Adrenal gland (tissue), 12 donors: ENCODE data around the gene TMEM167B. TPM values are rescaled to one million over a fixed set of nuclear protein-coding genes. Genes with fewer than 3 reads are reported as not detected.
A peak's percentile ranks its signal among the peaks of the same experiment; 100 is the strongest.

Source experiments
- DNase-seq, 7 donors: peaks; one replicate each; pipeline ENCODE4 v3.0.0-alpha.2; 2019 to 2020
- H3K27ac ChIP-seq, 5 donors: fragments of 200-600 bp; sonication (generic) in 4 of 5; 1 replicate in 3 of 5; 2 replicates in 2 of 5; pipeline versions ENCODE4 v1.5.1 to v1.8.0; 2016 to 2020; ENCODE audit warnings: mild to moderate bottlenecking in 1 of 5
- H3K27me3 ChIP-seq: fragments of 200-600 bp; 2 replicates; pipeline ENCODE4 v1.8.0; 2021
- H3K36me3 ChIP-seq, 2 donors: fragments of 200-600 bp; replicated peaks in 1 of 2; 1 replicate in 1 of 2; 2 replicates in 1 of 2; pipeline versions ENCODE4 v1.5.1 to v1.8.0; 2018 to 2022
- H3K4me1 ChIP-seq, 2 donors: fragments of 200-600 bp; replicated peaks in 1 of 2; 1 replicate in 1 of 2; 2 replicates in 1 of 2; pipeline versions ENCODE4 v1.5.1 to v1.8.0; 2018 to 2021
- H3K4me3 ChIP-seq, 4 donors: fragments of 200-600 bp; sonication (generic) in 3 of 4; one replicate each; pipeline ENCODE4 v1.5.1; 2016 to 2018
- H3K9me3 ChIP-seq, 3 donors: fragments of 200-600 bp; sonication (generic) in 1 of 3; replicated peaks in 1 of 3; 1 replicate in 2 of 3; 2 replicates in 1 of 3; pipeline versions ENCODE4 v1.5.1 to v1.8.0; 2016 to 2021
- CTCF ChIP-seq, 6 experiments: fragments of 450-650 bp in 4 of 6; fragments of 200-600 bp in 2 of 6; sonication (generic) in 1 of 6; IDR thresholded peaks; 1 replicate in 5 of 6; 2 replicates in 1 of 6; pipeline versions ENCODE4 v1.5.1 to v1.8.0; 2016 to 2021; ENCODE audit warnings: antibody characterized with exemption in 6 of 6, mild to moderate bottlenecking in 2 of 6, moderate library complexity in 1 of 6
- POLR2A ChIP-seq, 2 donors: fragments of 450-650 bp; IDR thresholded peaks; one replicate each; pipeline ENCODE4 v1.6.1; 2017; ENCODE audit warnings: antibody characterized with exemption in 2 of 2, mild to moderate bottlenecking in 2 of 2, moderate library complexity in 1 of 2
- WGBS, 4 donors: extraction: QIAGEN DNeasy Blood & Tissue Kit in 2 of 4; methylation state at CpG; one replicate each; pipeline versions ENCODE4 v1.1.5 to v1.1.7; 2013 to 2017; 5-methylcytosine and 5-hydroxymethylcytosine counted together
- intact Hi-C, 2 donors: fragments of 100-400 bp; cut with DNase I; formaldehyde crosslinking; loops; one replicate each; pipeline versions ENCODE4 v1.14.1 to v1.15.0; 2022 to 2023
- polyA plus RNA-seq, 3 donors: library from polyadenylated mRNA; stranded (reverse); fragments of 200-250 nt in 2 of 3; fragments of 350-450 nt in 1 of 3; fragmentation: Illumina TruSeq in 1 of 3; extraction: RNeasy Lipid Tissue Mini Kit (QIAGEN cat#74804) in 1 of 3; gene quantifications; one replicate each; pipeline ENCODE4 v1.2.3, GENCODE V29; 2013 to 2014
- total RNA-seq, 9 donors: library from RNA; depleted of rRNA in 4 of 9; stranded (reverse); fragments of >200 nt in 4 of 9; fragments of 120-200 nt in 1 of 9; fragmentation: NEBNext Ultra II Directional in 1 of 9; extraction: Animal tissue kit (Norgen Biotek cat#: 25700) in 1 of 9; gene quantifications; one replicate each; pipeline versions ENCODE4 v1.1.0 to v1.2.4, GENCODE V29; 2013 to 2023
- donor health status: healthy with polysubstance abuse.
- donor health status: Bipolar disorder and iron deficiency.
- donor health status: DM: yes; HTN: yes; CAD: no.
- donor health status: DM: no; HTN: no; CAD: no.
- donor health status: DM: no; HTN: no; CAD: no.
- donor health status: DM: yes; HTN: yes; CAD: no.

Gene TMEM167B
- total and polyA plus RNA-seq, 12 donors: 14.2 to 106 (median 50.5) TPM

GRCh38 chr1:109112056-109112651, 21.6 kb downstream of the TMEM167B start:
- WGBS, 4 donors: 20 to 29% (median 24%) methylated on average over 8 to 10 of the region's 10 CpGs
- H3K4me1 ChIP-seq: peaks cover 0 to 20% of the 10 kb centered on the region in 2 donors
- peaks cover 22% of the 10 kb centered on the region for H3K27me3 ChIP-seq
- DNase-seq: no peak
- H3K4me3 ChIP-seq: peak overlapping the region in 1 of 4 donors; percentile 43
- no peaks in the 10 kb centered on the region for H3K9me3 ChIP-seq
- H3K36me3 ChIP-seq: no peaks in the 10 kb centered on the region
- H3K27ac ChIP-seq: no peak overlapping the region
- intact Hi-C loops: no loop called here
- TF ChIP-seq POLR2A (IDR thresholded peaks at IDR 0.05) (no peak), CTCF (IDR thresholded peaks at IDR 0.05) (peak in 2 of 6 experiments; percentile 12 to 13)

- peaks cover 0 to 20% of the 10 kb centered on the region in 2 donors for H3K4me1 ChIP-seq
- H3K4me3 ChIP-seq: peak overlapping the region in 1 of 4 donors; percentile 43
- TF ChIP-seq CTCF (IDR thresholded peaks at IDR 0.05) (peak; percentile 83 to 99 (median 92)), POLR2A (IDR thresholded peaks at IDR 0.05) (no peak)
- peaks cover 22% of the 10 kb centered on the region for H3K27me3 ChIP-seq
- no peak overlapping the region for H3K27ac ChIP-seq
- H3K36me3 ChIP-seq: no peaks in the 10 kb centered on the region
- no peaks in the 10 kb centered on the region for H3K9me3 ChIP-seq
- peak; percentile 90 to 97 (median 93) for DNase-seq
- 7 to 19% (median 15%) methylated on average over 23 to 31 of the region's 31 CpGs for WGBS, 4 donors
- intact Hi-C loops: no loop called here
Measured at GRCh38 chr1:109112652-109113285, 22.2 kb downstream of the TMEM167B start.

- intact Hi-C loops: no loop called here
- peaks cover 22% of the 10 kb centered on the region for H3K27me3 ChIP-seq
- TF ChIP-seq CTCF (IDR thresholded peaks at IDR 0.05) (no peak), POLR2A (IDR thresholded peaks at IDR 0.05) (no peak)
- peak in 6 of 7 donors; percentile 20 to 86 (median 43) for DNase-seq
- no peaks in the 10 kb centered on the region for H3K9me3 ChIP-seq
- no peak within 1 kb of the TSS for H3K27ac ChIP-seq
- 0 to 4% (median 2%) methylated on average over 21 to 56 of the region's 56 CpGs for WGBS, 4 donors
- H3K4me3 ChIP-seq: peak within 1 kb of the TSS in 1 of 4 donors; percentile 43
- H3K4me1 ChIP-seq: peaks cover 0 to 20% of the 10 kb centered on the region in 2 donors
- no peaks in the 10 kb centered on the region for H3K36me3 ChIP-seq
Measured at GRCh38 chr1:109113590-109114341, 23.2 kb downstream of the TMEM167B start, which contains the start of gene ELAPOR1. TSS of gene ELAPOR1 (plus strand) at chr1:109114115. CDS start at chr1:109114184, 69 bp downstream.

- no peak for DNase-seq
- H3K4me3 ChIP-seq: peak overlapping the region in 1 of 4 donors; percentile 43
- no peaks in the 10 kb centered on the region for H3K9me3 ChIP-seq
- TF ChIP-seq CTCF (IDR thresholded peaks at IDR 0.05) (no peak), POLR2A (IDR thresholded peaks at IDR 0.05) (no peak)
- peaks cover 22% of the 10 kb centered on the region for H3K27me3 ChIP-seq
- intact Hi-C loops: no loop called here
- no peaks in the 10 kb centered on the region for H3K36me3 ChIP-seq
- 6 to 8% (median 6%) methylated on average over 12 of the region's 12 CpGs for WGBS, 4 donors
- no peak overlapping the region for H3K27ac ChIP-seq
- H3K4me1 ChIP-seq: peaks cover 0 to 20% of the 10 kb centered on the region in 2 donors
Measured at GRCh38 chr1:109114342-109114674, 23.7 kb downstream of the TMEM167B start.
